ENCODE measurements around the gene NDUFV1.
A peak's percentile ranks its signal among the peaks of the same experiment; 100 is the strongest.
"Not testable (repeated sequence)": the region's sequence is repeated elsewhere in the genome, so short reads cannot be mapped to it uniquely, and the experiment has no call there.

The NDUFV1 gene

DNA sequence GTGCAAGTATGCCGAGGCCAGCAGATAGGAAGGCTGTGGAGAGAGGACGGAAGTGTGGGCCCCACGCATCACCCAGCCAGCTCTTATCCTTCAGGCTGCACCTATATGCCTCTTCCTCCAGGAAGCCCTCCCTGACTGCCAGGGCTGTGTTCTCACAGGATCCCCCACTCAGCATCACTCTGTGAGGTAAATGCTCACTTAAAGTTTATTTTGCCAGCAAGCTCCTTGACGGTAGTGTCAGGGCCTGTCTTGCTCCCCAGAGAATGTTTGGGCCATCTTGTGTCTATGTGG, 28.4 kb downstream of the NDUFV1 start:
- TF ChIP-seq, protein P1, sequence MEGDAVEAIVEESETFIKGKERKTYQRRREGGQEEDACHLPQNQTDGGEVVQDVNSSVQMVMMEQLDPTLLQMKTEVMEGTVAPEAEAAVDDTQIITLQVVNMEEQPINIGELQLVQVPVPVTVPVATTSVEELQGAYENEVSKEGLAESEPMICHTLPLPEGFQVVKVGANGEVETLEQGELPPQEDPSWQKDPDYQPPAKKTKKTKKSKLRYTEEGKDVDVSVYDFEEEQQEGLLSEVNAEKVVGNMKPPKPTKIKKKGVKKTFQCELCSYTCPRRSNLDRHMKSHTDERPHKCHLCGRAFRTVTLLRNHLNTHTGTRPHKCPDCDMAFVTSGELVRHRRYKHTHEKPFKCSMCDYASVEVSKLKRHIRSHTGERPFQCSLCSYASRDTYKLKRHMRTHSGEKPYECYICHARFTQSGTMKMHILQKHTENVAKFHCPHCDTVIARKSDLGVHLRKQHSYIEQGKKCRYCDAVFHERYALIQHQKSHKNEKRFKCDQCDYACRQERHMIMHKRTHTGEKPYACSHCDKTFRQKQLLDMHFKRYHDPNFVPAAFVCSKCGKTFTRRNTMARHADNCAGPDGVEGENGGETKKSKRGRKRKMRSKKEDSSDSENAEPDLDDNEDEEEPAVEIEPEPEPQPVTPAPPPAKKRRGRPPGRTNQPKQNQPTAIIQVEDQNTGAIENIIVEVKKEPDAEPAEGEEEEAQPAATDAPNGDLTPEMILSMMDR (IDR thresholded peaks at IDR 0.05; ENCODE audit: low read depth, low read length, missing control alignments): no peak
- H3K4me3 ChIP-seq (ENCODE audit: low read depth, low read length): no peak overlapping the region
- no peak for DNase-seq (ENCODE audit: low read depth)

DNA sequence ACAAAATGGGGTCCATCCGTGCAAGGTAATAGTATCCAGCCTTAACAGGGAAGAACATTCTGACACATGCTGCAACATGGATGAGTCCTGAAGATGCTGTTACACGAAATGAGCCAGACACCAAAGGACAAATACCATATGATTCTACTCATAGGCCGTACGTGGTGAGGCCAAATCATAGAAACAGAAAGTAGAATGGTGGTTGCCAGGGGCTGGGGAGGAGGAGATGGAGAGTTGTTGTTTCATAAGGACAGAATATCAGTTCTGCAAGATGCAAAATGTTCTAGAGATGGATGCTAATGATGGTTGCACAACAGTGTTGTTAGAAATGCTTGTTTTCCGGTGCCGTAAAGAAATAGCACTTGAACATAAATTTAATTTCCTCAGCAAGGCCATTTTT, 30.2 kb downstream of the NDUFV1 start:
- DNase-seq (ENCODE audit: low read depth): no peak
- H3K4me3 ChIP-seq (ENCODE audit: low read depth, low read length): no peak overlapping the region
- TF ChIP-seq, protein P1 (IDR thresholded peaks at IDR 0.05; ENCODE audit: low read depth, low read length, missing control alignments): no peak

DNA sequence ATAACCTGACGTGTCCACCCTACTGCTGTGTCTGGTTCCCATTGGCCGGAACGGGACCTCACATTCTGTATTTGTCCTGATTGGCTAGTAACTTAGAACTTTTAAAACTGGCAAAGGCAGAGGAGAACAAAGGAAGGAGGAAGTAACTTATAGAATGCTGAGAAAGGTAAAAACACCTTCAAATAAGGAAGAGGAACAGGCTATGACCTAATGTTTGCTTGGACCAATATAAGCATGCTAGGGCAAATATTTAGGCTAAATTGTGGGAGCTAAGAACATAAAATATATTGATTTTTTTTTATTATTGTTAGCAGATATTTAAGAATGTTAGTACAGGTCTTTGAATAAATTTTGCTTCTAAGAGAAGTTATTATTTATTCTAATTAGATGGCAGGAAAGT, 30.7 kb downstream of the NDUFV1 start:
- not testable (repeated sequence) for DNase-seq (ENCODE audit: low read depth); H3K4me3 ChIP-seq (ENCODE audit: low read depth, low read length)

DNA sequence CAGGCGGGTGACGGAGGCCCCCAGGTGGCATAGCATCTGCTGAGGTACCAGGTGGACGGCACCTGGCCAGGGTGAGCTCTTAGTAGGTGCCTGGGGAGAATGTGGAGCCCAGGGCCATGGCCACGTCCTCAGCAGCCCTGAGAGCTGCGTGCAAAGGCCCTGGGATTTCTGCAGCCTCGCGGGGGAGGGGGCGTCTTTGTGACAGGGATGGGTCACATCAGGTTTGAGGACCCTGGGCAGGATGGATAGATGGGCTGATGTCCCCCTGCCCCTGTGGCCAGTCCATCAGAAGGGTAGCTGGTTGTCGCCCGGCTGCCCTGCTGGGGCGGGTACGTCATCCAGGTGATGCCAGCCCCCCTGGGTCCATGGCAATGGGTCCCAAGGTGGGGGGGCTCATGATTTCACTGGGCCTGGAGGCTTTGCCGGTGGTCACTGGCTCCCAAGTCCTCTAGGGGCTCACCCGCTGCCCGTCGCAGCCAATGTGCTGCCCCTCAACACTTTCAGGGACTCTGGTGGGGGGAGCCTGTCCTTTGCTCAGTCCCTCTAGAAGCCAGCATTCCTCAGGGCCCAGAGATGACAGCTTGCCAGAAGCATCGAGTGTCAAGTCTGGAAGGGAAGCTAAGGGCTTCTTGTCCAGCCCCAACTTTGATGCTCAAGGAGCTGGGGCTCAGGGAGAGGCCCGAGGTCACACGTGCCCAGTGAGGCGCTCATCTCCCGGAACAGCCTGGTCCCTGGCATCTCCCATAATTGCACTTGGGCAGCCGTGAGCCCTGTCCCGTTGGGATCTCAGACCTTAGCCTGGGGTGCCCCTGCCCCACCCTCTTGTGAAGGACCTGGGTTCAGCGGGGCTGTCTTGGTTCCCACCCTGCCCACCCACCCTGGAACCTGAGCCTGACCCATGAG, 32.0 kb downstream of the NDUFV1 start:
- DNase-seq (ENCODE audit: low read depth): no peak
- H3K4me3 ChIP-seq (ENCODE audit: low read depth, low read length): no peak overlapping the region
- TF ChIP-seq, protein P1 (IDR thresholded peaks at IDR 0.05; ENCODE audit: low read depth, low read length, missing control alignments): no peak

DNA sequence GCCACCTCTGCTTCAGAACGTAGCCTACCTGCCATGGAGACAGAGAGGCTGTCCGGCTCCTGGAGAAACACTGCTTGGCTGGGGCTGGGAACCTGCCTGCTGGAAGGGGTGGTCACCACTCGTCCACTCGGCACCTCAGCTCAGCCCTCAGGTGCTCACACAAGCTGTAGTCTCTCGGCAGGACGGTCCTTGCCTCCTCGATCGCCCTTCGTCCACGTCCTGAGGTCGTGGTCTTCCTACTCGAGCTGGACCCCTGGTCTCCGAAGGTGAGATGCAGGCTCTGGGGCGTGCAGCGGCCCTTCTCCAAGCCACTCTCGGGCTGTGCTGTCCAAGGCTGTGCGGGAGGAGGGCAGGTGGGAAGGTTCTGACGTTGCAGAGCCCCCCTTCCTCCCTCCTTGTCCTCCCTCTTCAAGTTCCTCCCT, 32.7 kb downstream of the NDUFV1 start, which contains the start of gene TBX10:
Gene TBX10 (minus strand): TSS at position 326 of the 422 bp plus-strand sequence. CDS start 291 bp downstream, at position 35.
- no peak within 1 kb of the TSS for H3K4me3 ChIP-seq (ENCODE audit: low read depth, low read length)
- DNase-seq (ENCODE audit: low read depth): no peak
- TF ChIP-seq, protein P1 (IDR thresholded peaks at IDR 0.05; ENCODE audit: low read depth, low read length, missing control alignments): no peak

DNA sequence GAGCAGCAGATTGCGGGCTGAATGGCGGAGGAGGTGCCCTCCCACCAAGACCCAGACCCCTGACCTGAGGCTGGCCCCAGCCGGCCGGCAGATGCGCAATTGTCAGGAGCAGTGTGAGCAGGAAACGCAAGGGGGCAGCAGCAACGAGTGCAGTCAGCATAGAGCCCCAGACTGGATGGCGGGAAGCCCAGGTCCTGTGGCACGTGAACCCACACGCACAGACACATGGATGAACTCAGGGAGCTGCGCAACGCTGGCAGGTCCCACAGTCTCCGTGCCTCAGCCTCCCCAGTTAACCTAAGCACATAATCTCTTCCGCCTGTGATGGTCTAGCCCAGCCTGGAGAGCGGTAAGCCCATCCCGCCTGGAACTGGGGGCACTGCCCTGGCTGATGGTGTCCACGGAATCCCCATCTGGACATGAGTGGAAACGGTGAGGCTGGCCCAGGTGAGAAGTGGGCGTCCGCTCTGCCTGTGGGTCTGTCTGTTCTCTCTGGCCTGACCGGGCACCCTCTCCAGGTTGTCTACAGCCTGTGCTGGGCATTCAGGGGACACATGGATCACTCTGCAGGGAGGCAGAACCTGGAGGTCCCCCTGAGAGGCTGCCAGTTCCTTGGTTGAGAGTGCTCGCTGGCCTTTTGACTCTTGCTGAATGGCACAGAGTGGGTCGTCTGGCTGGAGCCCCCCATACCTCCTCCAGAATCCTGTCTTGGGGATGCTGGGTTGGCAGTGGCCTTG, 33.5 kb downstream of the NDUFV1 start:
- DNase-seq (ENCODE audit: low read depth): no peak
- TF ChIP-seq, protein P1 (IDR thresholded peaks at IDR 0.05; ENCODE audit: low read depth, low read length, missing control alignments): peak; percentile 81
- no peak overlapping the region for H3K4me3 ChIP-seq (ENCODE audit: low read depth, low read length)

DNA sequence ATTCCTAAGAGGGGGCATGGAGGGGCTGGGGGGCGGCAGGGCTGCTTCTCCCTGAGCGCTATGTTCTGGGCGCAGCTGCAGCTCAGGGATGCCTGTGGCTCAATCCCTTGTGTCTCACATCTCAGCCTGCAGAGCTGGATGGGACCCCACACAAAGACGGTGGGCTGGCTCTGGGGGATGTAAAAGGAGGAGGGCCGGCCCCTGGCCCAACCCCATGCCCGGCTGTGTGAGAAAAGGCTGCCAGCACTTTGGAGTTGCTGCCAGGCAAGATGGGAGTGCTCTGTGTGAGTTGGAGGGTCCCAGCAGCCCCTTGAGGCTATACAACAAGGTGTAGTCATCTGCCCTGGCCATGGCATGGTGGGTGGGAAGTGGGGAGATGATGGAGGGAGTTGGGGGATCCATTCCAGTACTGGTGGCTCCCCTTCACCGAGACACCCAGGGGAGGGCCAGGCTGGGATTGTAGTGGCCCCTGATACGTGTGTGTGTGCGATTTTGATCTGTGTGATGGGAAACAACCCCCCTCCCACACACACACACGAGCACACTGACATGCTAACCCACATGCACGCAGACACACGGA, 34.1 kb downstream of the NDUFV1 start:
- no peak for DNase-seq (ENCODE audit: low read depth)
- H3K4me3 ChIP-seq (ENCODE audit: low read depth, low read length): no peak overlapping the region
- TF ChIP-seq, protein P1 (IDR thresholded peaks at IDR 0.05; ENCODE audit: low read depth, low read length, missing control alignments): no peak

Data from GM12864 (cell line).